NCI-H2196 treated with DMSO at 0.1 percent for 48 hours (cell line): ENCODE measurements around the gene CCNC.
A peak's percentile ranks its signal among the peaks of the same experiment; 100 is the strongest.

Experiments used
- DNase-seq: peaks from one replicate; lab custom pipeline; 2025; ENCODE audit not compliant: unreplicated experiment; lab: John Stamatoyannopoulos, UW

The CCNC gene, protein sequence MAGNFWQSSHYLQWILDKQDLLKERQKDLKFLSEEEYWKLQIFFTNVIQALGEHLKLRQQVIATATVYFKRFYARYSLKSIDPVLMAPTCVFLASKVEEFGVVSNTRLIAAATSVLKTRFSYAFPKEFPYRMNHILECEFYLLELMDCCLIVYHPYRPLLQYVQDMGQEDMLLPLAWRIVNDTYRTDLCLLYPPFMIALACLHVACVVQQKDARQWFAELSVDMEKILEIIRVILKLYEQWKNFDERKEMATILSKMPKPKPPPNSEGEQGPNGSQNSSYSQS

DNA sequence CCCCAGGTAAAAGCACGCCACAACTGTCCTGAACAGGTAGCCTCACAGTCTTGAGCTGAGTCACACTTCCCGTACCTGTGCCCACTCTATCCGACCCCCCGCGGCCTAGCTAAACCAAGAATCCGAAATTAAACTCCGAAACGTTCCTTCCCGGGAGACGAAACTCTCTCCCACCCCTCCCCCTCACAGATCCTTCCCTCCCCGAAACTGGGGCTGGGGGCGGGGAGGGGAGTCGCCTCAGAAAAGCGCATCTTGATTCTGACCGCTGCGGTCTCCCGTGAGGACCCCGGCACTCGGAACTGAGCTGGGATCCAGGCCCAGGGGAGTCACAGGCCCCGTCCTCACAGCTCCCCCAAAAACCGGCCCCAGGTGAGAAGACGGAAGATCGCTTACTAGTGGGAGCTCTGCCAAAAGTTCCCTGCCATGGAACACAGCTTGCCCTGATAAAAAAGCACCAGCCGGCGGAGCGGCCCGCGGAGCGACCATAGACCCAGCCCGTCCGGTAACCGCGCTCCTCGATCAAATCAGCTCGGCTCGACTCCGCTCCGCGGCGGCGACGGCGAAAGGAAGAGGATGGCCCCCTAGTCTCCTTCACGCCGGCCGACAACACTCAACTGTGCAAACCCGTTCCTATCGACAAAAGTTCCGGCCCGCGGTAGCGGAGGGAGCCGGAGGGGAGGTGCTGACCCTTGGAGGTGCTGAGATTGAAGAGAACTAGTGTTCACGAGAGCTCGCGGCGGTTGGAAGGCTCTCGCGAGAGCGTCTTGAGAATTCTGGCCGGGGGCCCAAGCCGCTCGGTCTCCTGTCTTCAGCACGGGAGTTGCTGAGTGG lies at the start of gene CCNC:
Gene CCNC, minus strand, starts transcription at position 558 of the 831 bp plus-strand sequence. Its CDS starts 133 bp downstream, at position 425.
- peak; percentile 89 for DNase-seq

DNA sequence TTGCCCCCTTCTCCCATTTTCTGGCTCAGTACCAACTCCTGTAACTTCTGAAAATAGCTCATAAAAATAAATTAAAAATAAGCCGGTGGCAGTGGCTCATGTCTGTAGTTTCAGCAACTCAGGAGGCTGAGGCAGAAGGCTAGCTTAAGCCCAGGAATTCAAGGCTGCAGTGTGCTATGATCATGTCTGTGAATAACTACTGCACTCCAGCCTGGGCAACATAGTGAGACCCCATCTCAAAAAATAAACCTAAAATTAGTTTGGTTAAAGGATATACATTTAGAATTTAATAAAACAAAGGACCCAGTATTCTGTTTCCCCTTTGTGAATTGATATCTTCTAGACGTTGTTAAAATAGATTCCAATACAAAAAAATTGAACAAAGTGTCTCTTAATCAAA lies 48.7 kb upstream of the CCNC start:
- DNase-seq: no peak

DNA sequence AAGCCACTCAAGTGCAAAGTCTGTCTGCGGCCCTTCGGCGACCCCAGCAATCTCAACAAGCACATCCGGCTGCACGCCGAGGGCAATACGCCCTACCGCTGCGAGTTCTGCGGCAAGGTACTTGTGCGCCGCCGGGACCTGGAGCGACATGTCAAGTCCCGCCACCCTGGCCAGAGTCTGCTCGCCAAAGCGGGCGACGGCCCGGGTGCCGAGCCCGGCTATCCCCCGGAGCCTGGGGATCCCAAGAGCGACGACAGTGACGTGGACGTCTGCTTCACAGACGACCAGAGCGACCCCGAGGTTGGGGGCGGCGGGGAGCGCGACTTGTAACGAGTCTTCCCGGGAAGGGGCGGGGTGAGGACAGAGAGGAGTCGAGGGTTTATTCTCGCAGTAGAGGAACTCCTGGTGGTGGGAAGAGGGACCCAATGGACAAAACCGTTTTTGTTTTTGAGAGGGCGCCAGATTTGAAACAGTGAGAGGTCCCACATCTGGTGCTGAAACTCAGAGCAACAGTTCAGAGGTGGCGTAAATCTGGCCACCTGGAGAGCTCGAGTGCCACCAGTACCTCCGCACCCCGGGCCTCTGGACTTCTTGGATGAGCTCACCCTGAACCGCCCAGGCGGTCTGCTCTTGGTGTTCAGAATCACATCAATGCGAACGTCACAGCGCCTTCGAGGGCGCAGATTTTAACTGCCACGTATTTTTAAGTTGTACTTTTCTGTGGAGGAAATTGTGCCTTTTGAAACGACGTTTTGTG lies 46.1 kb upstream of the CCNC start:
- DNase-seq: no peak

DNA sequence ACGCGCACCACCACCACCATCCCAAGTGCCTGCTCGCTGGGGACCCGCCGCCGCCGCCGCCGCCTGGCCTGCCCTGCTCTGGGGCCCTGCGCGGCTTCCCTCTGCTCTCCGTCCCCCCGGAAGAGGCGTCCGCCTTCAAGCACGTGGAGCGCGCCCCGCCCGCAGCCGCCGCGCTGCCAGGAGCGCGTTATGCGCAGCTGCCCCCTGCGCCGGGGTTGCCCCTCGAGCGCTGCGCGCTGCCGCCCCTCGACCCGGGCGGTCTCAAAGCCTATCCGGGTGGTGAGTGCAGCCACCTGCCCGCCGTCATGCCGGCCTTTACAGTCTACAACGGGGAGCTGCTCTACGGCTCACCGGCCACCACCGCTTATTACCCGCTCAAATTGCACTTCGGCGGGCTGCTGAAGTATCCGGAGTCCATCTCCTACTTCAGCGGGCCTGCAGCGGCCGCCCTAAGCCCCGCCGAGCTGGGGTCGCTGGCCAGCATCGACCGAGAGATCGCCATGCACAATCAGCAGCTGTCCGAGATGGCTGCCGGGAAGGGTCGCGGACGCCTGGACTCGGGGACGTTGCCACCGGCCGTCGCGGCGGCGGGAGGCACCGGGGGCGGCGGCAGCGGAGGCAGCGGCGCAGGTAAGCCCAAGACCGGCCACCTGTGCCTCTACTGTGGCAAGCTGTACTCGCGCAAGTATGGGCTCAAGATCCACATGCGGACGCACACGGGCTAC lies 45.4 kb upstream of the CCNC start:
- DNase-seq: no peak

DNA sequence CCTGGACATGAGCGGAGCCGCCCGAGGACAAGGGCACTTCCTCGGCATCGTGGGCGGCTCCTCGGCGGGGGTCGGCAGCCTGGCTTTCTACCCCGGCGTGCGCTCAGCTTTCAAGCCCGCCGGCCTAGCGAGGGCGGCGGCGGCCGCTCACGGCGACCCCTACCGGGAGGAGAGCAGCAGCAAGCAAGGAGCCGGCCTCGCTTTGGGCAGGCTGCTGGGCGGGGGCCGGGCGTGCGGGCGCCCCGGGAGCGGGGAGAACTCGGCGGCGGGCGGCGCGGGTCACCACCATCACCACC lies 44.9 kb upstream of the CCNC start:
- DNase-seq: peak; percentile 6

DNA sequence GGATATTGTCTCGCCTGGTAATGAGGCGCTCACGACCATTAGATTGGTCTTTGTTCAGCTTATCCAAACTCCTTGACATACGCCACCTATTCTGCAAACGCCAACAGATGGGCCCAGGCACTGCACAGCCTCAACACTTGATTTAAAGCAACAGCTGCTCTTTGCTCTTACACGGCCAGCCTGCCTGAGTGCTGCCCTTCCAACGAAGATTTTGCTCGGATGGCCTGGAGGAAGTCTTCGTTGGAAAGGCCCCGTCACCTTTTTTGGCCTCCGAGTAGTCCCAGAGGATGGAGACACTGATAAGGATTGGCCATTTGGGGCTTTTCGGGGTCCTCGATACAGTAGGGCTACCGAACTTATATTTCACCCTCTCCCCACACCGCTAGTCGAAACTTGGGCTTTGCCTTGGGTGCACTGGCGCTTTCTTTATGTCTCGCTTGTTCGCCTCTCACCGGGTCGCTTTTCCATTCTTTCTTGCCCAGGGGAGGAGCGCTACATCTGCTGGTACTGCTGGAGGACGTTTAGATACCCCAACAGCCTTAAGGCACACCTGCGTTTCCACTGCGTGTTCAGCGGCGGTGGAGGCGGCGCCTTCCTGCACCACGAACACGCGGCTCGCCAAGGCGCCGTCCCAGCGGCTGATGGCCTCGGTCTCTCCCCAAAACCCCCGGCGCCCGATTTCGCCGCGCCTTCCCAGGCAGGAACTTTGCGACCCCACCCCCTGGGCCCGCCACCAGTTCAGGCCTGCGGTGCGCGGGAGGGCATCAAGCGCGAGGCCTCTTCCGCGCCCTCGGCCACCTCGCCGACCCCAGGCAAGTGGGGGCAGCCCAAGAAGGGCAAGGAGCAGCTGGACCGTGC lies 44.3 kb upstream of the CCNC start:
- DNase-seq: no peak

DNA sequence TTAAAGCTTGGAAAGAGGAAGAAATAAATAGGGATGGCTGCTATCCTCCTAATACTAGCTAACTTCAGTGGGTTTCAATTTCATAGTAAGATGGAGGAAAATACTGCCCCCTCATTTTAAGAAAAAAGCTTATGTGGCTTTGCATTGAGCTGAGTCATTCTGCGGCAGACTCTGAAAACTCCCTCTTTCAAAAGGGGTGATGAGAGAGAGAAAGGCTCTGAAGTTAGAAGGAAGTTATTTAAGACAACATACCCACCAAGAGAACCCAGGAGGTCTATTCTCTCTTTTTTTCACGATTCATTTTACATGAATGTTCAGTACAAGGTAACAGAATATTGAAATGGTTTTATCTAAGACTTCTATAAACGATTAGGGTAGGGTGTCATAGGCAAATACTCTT lies 42.7 kb upstream of the CCNC start:
- no peak for DNase-seq

DNA sequence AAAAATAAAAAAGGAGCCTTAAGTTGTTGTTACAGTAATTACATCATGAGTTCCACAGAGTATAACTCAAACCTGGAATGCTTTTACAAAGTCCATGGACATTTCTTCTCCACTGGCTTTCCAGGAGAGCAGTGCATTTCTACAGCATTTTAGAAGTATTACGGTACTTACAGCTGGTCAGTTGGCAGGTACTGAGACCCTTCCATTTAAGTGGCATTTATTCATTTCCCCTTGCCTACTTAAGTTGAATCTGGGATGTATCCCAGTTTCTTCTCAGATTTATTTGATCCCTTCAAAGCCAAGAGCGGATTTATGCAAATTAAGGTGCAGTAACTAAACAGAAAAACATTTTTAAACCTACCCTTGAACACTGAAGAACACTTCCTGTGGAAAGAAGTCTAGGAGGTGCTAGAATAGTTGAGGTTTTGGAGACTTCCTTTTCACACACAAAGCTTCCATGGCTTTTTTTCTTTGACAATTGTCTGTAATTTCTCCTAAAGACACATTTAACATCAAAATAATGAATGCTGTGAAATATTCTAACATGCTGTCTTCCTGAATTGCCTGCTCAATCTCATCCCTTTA lies 41.5 kb upstream of the CCNC start:
- DNase-seq: no peak

DNA sequence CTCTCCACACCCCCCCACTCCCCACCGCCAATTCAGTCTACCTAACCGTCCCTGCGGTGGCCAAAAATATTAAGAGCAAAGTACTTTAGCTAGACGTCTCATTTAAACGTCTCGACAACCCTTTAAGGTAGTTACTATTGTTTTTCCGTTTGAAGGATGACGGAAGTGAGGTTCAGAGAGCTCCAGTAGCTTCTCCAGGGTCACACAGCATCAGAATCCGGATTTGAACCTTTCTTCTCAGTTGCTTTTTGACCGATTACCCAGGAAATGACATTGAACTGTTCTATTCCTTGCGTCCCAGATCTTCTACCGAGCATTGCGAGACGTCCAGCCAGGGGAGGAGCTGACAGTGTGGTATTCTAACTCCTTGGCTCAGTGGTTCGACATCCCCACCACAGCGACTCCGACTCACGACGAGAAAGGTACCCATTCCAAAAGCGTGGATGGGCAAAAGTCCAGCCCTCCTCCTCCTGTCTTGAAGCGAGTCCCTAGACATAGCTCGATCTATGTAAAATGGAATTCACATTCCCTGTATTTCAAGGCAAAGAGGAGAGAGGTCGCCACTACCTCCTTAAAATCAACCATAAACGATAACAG lies 40.5 kb upstream of the CCNC start:
- DNase-seq: no peak

DNA sequence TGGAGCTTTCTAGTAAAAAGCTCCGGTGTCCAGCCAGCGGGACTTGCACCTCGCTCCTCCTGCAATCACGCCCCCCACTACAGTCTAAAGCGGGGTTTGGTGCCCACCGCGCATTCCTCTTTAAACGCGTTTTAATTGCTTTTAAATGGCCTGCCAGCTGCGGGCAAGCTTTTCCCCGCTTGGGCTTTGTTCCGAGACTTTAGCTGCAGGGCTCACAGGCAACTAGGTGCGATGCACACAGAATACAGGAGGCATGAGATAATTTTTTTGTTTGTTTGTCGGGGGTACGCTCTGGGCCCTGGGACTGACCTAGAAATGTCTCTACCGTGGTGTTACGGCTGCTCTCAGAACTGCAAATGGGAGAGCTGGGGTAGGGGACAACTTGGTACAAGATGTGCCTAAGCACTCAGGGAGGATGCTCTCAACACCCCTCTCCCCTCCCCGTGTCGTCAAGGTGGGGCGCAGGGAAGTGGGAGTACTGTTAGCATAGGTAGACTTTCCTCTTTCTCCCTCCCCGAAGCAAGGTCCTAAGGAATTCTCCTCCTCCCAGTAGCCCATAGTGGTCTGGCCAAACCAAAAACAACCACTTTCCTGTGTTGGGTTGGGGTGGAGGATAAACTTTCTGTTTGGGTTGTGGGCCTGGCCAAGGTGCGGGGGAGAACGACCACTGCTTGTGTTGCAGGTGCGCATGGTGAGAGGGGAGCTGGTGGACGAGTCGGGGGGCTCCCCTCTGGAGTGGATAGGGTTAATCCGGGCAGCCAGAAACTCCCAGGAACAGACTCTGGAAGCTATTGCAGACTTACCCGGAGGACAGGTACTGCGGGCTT lies 39.8 kb upstream of the CCNC start:
- DNase-seq: no peak

DNA sequence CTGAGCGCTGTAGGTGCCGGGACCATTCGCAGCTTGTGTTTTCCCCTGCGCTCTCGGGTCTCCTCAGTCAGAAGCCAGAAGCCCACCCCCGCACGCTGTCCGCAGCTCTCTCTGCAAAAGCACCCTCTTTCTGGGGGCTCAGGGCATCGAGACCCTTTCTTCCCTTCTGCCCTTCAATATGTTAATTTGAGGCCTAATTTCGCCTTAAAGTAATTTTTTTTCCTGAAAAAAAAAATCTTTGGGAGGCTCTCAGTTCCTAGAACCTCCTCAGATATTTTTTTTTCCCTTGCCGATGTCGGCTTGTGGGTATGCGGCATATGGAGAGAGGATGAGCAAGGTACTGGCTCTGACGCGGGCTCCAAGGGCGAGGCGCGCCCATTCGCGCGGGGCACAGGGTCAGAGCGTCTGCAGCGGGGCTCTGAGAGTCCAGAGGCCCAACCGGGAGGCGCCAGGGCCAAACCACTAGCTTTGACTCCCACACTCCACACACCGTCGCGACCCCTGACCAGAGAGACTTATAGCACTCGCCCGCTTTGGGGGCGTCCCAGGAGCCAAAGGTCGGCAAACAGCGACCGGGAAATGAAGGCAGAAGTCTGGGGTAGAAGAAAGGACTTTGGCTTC lies 39.1 kb upstream of the CCNC start:
- no peak for DNase-seq

DNA sequence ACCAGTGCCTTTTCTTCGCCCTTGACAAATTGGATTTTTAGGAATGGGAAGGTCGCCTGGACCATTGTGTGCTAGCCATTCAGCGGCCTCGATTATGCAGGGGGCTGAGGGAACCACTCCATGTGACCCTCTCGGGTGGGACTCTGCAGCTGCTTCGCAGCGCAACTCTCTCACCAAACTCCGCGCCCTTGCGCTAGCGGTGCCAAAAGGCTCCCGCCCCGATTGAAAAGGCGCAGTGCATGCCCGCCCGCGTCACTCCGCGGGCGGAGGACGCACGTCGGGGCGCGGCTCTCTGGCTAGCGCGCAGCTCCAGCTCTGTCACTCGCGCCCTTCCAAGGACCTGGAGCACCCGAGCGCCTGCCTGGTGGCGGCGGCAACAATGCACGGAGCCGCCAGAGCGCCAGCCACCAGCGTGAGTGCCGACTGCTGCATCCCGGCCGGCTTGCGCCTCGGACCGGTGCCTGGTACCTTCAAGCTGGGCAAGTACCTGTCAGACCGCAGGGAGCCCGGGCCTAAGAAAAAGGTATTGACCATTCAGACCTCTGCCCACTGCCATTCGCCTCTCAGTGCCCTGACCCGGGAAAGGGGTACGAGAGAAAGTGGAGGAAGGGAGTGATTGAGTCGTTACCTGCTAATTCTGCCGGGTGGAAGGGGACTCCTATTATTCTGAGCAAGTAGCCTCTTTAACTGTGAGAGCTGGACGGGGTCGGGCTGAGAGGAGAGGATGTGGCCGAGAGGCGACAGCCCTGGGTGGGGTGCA lies 38.4 kb upstream of the CCNC start, which contains the start of gene PRDM13:
Gene PRDM13, plus strand, starts transcription at position 178 of the 760 bp plus-strand sequence. Its CDS starts 202 bp downstream, at position 380.
- DNase-seq: no peak

DNA sequence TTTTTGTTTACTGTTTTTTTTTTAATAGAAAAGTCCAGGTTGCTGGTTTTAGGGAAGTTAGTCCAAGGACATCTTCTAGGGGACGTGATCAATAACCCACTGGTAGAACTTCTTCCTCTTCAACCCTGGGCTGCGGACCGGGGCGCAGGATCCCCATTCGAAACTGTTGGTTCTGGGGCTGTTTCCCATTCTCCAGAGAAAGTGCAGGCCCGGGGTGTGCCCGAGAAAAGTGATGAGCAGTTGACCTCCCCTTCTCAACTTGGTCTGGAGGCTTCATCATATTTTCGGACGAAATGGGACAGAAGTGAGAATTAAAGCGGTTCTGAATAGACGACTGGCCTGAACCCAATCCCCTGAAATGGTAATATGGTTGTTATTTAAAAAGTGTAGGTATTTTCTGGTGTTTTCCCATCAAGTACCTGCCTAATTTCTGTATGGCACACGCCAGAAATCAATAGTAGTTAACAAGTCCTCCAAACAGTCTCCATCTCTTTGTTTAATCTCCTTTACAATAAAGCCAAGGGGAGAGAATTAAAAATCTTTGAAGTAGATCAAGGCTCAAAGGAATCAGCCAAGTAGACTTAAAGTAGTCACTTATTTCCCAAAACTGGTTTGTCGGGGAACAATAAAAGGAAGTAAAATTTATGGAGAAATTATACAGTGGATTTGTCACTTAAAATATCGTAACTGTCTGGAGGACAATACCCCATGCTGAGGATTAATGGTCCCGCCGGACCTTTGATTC lies 37.6 kb upstream of the CCNC start:
- no peak for DNase-seq

DNA sequence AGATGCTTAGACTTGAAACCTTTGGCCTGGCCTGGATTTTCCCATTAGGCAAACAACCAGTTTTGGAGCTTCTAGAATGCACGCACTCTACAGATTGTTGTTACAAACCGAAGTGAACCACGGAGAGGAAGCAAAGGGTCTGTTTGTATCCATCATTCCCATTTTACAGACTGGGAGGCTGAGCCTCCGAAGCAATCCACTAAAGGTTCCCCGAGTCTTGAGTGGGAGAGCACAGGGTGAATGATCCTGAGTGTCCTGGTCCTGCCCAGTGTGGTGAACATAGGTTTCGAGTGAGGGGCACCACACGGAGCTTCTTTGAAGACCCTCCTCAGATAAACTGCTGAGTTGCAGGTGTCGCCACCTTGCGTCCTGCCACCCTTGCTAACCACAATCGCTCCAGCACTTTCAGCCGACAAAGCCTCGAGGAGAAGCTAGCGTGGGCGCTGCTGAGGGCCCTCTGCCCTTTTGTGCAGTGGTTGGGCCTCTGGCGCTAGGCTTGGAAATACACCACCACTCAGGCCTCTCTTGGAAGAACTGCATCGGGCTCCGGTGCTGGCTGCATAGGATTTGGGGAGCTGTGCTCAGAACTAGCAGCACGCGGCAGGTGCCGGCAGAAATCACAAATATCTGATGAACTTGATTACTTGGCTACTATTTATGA lies 36.7 kb upstream of the CCNC start:
- DNase-seq: no peak

DNA sequence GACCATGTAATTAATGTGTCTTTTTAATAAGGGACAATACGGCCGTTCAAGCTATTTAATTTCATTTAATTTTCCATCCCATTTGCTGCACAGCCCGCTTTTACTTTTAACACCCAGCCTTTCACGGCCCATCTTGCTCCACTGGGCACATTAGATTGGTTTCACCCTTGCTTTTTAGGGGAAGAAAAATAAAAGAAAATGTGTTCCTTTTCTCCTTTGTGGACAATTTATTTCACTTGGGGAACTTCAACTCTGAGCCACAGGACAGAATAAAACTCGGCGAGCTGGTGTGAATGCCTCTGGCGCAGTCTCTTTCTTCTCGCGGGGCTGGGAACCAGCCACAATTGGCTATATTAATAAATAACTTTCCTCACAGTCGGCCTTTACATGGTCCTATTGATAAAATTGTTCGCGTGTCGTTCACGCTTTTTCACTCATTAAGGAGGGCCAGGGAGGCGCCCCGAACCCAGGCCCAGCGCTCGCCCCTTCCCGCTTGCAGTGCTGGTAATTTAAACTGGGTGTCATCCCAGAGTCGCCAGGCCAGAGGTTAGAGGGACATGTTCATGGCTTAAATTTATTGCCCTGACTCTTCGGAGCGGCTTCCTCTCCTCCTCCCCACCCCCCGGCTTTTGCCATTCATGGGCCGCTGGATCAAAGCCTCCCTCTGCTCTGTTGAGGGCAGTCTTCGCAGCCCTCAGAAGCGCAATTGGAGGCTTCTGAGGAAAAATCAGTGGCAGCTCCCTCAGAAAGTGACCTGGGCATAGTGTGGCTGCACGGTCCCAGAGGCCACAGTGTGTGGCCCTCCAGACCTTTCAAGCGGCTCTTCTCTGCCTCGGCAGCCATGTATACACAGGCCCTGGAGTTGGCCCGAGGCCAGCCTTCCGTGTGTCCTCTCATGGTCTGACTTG lies 36.0 kb upstream of the CCNC start:
- DNase-seq: no peak
